GM12878 (cell line): Measurements from ENCODE around the gene NPR1. TPM values are rescaled to one million over a fixed set of nuclear protein-coding genes. Genes with fewer than 3 reads are reported as not detected.

Source experiments
- ATAC-seq: fragments of 200-7000 bp; cut with Tn5 transposase; 3 replicates; pipeline ENCODE4 v1.9.1; 2020; ENCODE audit warnings: mild to moderate bottlenecking, moderate library complexity
- BruUV-seq: library from RNA; stranded (reverse); fragments of 400-500 nt; replicated peaks from 2 replicates; lab custom pipeline; 2021; lab: Mats Ljungman, UMichigan
- CTCF ChIA-PET: fragments of 300-600 bp; sonication (Branson Sonifier 250); formaldehyde crosslinking; extraction: SDS; loops from one replicate; lab custom pipeline; 2021; ENCODE audit warnings: inconsistent platforms; lab: Yijun Ruan, JAX
- POLR2A ChIA-PET: fragments of 350-600 bp; formaldehyde crosslinking; extraction: SDS; loops from one replicate; lab custom pipeline; 2021; ENCODE audit warnings: inconsistent platforms; lab: Charles Lee
- RAD21 ChIA-PET: fragments of 300-600 bp; sonication (Branson Sonifier 250); formaldehyde crosslinking; loops from one replicate; lab custom pipeline; 2023; ENCODE audit warnings: antibody characterized with exemption; ENCODE audit not compliant: unreplicated experiment; lab: Charles Lee
- SMC1A ChIA-PET: fragments of 300-600 bp; sonication (Branson Sonifier 250); formaldehyde crosslinking; loops from one replicate; lab custom pipeline; 2023; ENCODE audit not compliant: unreplicated experiment, uncharacterized antibody; lab: Charles Lee
- DNase-seq: peaks from one replicate; pipeline ENCODE4 v3.0.0-alpha.2; 2011; ENCODE audit warnings: low read depth, low spot score
- FAIRE-seq: peaks from 3 replicates; lab custom pipeline; 2011; peaks lifted over from hg19 to GRCh38; lab: Jason Lieb, UNC
- H2AFZ ChIP-seq: 2 replicates; pipeline ENCODE4 v1.6.0; 2011; ENCODE audit warnings: low read depth, low read length, control low read depth; ENCODE audit not compliant: control insufficient read depth
- H3K27ac ChIP-seq: 2 replicates; pipeline ENCODE4 v1.5.1; 2011; ENCODE audit warnings: control low read depth; ENCODE audit not compliant: control insufficient read depth, insufficient read depth
- H3K27me3 ChIP-seq, 2 experiments: replicated peaks in 1 of 2; 2 replicates each; pipeline versions ENCODE4 v1.6.0 to v1.6.1; 2011; ENCODE audit warnings: low read length in 1 of 2; ENCODE audit not compliant: control insufficient read depth in 2 of 2, insufficient read depth in 2 of 2
- H3K36me3 ChIP-seq, 2 experiments: 2 replicates each; pipeline ENCODE4 v1.5.1; 2011; ENCODE audit warnings: low read length in 1 of 2; ENCODE audit not compliant: control insufficient read depth in 2 of 2, insufficient read depth in 2 of 2
- H3K4me1 ChIP-seq: 2 replicates; pipeline ENCODE4 v1.6.1; 2011; ENCODE audit warnings: mild to moderate bottlenecking, low read length, moderate library complexity, mixed read lengths; ENCODE audit not compliant: control insufficient read depth, insufficient read depth
- H3K4me2 ChIP-seq: 2 replicates; pipeline ENCODE4 v1.6.0; 2011; ENCODE audit warnings: control low read depth; ENCODE audit not compliant: control insufficient read depth, insufficient read depth
- H3K4me3 ChIP-seq: fragments of 200-600 bp; sonication (generic); 2 replicates; pipeline ENCODE4 v1.5.1; 2016
- H3K79me2 ChIP-seq: 2 replicates; pipeline ENCODE4 v1.6.0; 2011; ENCODE audit warnings: low read length; ENCODE audit not compliant: control insufficient read depth, insufficient read depth
- H3K9ac ChIP-seq: 2 replicates; pipeline ENCODE4 v1.8.0; 2011; ENCODE audit warnings: low read length, control low read depth, mixed read lengths; ENCODE audit not compliant: control insufficient read depth, insufficient read depth
- H3K9me3 ChIP-seq: replicated peaks from 3 replicates; pipeline ENCODE4 v1.5.1; 2011; ENCODE audit warnings: mild to moderate bottlenecking, low read length; ENCODE audit not compliant: control insufficient read depth, insufficient read depth
- H4K20me1 ChIP-seq: 2 replicates; pipeline ENCODE4 v1.6.0; 2011; ENCODE audit not compliant: control insufficient read depth, insufficient read depth
- BCL11A ChIP-seq: IDR thresholded peaks from 2 replicates; pipeline ENCODE4 v1.6.1; 2011; ENCODE audit warnings: low read depth, low read length
- CBFB ChIP-seq: IDR thresholded peaks from 2 replicates; pipeline ENCODE4 v1.6.1; 2016; ENCODE audit warnings: antibody characterized with exemption, low read depth
- DPF2 ChIP-seq: fragments of 450-650 bp; IDR thresholded peaks from 2 replicates; pipeline ENCODE4 v1.6.1; 2017; ENCODE audit warnings: mild to moderate bottlenecking
- NFXL1 ChIP-seq: fragments of 450-650 bp; IDR thresholded peaks from 2 replicates; pipeline ENCODE4 v1.6.1; 2017; ENCODE audit warnings: antibody characterized with exemption, mild to moderate bottlenecking, borderline replicate concordance
- POU2F2 ChIP-seq: IDR thresholded peaks from 3 replicates; pipeline ENCODE4 v1.6.1; 2011; ENCODE audit warnings: low read depth, mild to moderate bottlenecking, low read length, borderline replicate concordance
- SMAD5 ChIP-seq: IDR thresholded peaks from 2 replicates; pipeline ENCODE4 v1.6.1; 2016; ENCODE audit warnings: antibody characterized with exemption, low read depth
- SP1 ChIP-seq: IDR thresholded peaks from one replicate; pipeline ENCODE4 v1.6.1; 2011; ENCODE audit warnings: low read depth, low read length
- TAF1 ChIP-seq: IDR thresholded peaks from 2 replicates; pipeline ENCODE4 v1.6.1; 2011; ENCODE audit warnings: mild to moderate bottlenecking, low read depth, low read length, borderline replicate concordance
- ZBTB11 ChIP-seq: fragments of 450-650 bp; formaldehyde crosslinking; IDR thresholded peaks from 2 replicates; pipeline ENCODE4 v1.5.0; 2022; ENCODE audit warnings: mild to moderate bottlenecking, missing genetic modification characterization
- ZNF274 ChIP-seq: IDR thresholded peaks from one replicate; pipeline ENCODE4 v1.8.0; 2011; ENCODE audit not compliant: insufficient read length, insufficient read depth
- ZSCAN29 ChIP-seq: fragments of 450-650 bp; IDR thresholded peaks from 2 replicates; pipeline ENCODE4 v1.6.1; 2017; ENCODE audit warnings: mild to moderate bottlenecking, moderate library complexity
- WGBS: methylation state at CpG from one replicate; pipeline ENCODE4 v1.1.6; 2016; ENCODE audit warnings: low lambda C conversion rate; ENCODE audit not compliant: insufficient replicate concordance, insufficient coverage; ENCODE audit errors: missing lambda C conversion rate; 5-methylcytosine and 5-hydroxymethylcytosine counted together
- in situ Hi-C: fragments of 300-500 bp; cut with MboI; formaldehyde crosslinking; loops from 9 replicates; pipeline ENCODE4 v1.14.3; 2018; ENCODE audit warnings: mixed read lengths
- intact Hi-C: fragments of 100-400 bp; cut with micrococcal nuclease; formaldehyde crosslinking; loops from one replicate; pipeline ENCODE4 v1.14.2; 2022; ENCODE audit not compliant: unreplicated experiment
- polyA plus RNA-seq, 11 experiments: library from polyadenylated mRNA; depleted of rRNA in 4 of 11; unstranded in 6 of 11; stranded (reverse) in 5 of 11; fragments of >200 nt; fragmentation: Nextera tagmentation in 4 of 11; fragmentation: Illumina TruSeq in 1 of 11; extraction: Ambion mirVana in 4 of 11; extraction: Trizol in 1 of 11; gene quantifications; 1 replicate in 1 of 11; 2 replicates in 10 of 11; pipeline versions ENCODE4 v1.2.1 to v1.2.3, GENCODE V29; 2011 to 2016; ENCODE audit warnings: inconsistent platforms in 2 of 11, missing spikeins in 2 of 11, low read depth in 1 of 11
- total RNA-seq, 4 experiments: library from RNA; depleted of rRNA in 3 of 4; stranded (reverse); fragments of >200 nt in 3 of 4; fragmentation: Illumina TruSeq in 1 of 4; extraction: Trizol in 1 of 4; gene quantifications; 2 replicates each; pipeline versions ENCODE4 v1.2.1 to v1.2.3, GENCODE V29; 2013 to 2021
- TF ChIP-seq, protein P1 (sequence below): fragments of 450-650 bp; IDR thresholded peaks from 2 replicates; pipeline ENCODE4 v1.6.1; 2016; ENCODE audit warnings: mild to moderate bottlenecking
- TF ChIP-seq, protein P2 (sequence below): fragments of 450-650 bp; IDR thresholded peaks from 2 replicates; pipeline ENCODE4 v1.6.1; 2017; ENCODE audit warnings: low read depth, mild to moderate bottlenecking, moderate library complexity

NPR1 gene
- total and polyA plus RNA-seq, 10 of the 15 experiments (the other 5 are each of a cell fraction or from before 2014, with no cell fraction given) = 0.09 to 2.1 (median 0.28) TPM; not detected in 1

- TF ChIP-seq ZBTB11 (CRISPR knock-in tag) = no peak
- no peak for TF ChIP-seq POU2F2
- no peak for TF ChIP-seq TAF1
- TF ChIP-seq SP1 = no peak
These were observed 10.3 kb downstream of the NPR1 start (continued) for GRCh38 chr1:153688736-153689328.

DNA sequence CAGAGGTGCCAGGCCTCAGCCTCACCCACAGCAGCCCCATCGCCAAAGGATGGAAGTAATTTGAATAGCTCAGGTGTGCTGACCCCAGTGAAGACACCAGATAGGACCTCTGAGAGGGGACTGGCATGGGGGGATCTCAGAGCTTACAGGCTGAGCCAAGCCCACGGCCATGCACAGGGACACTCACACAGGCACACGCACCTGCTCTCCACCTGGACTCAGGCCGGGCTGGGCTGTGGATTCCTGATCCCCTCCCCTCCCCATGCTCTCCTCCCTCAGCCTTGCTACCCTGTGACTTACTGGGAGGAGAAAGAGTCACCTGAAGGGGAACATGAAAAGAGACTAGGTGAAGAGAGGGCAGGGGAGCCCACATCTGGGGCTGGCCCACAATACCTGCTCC is 15.0 kb downstream of the NPR1 start:
- DNase-seq (no peak), FAIRE-seq (no peak), ATAC-seq (peak; percentile 18; the same call in 1 of the 3 replicates)
- WGBS = 37% methylated on average over 4 of the region's 4 CpGs
- in situ Hi-C loops = no loop called here
- Histone ChIP-seq H3K4me2 (no peak overlapping the region), H3K4me3 (no peak overlapping the region), H4K20me1 (no peaks in the 10 kb centered on the region), H3K9me3 (no peaks in the 10 kb centered on the region), H3K4me1 (peaks cover 4% of the 10 kb centered on the region), H3K27ac (no peak overlapping the region), H3K27me3 (no peaks in the 10 kb centered on the region; a peak in 1 of 4 replicates), H3K36me3 (no peaks in the 10 kb centered on the region), H3K79me2 (no peaks in the 10 kb centered on the region), H3K9ac (no peak overlapping the region), H2AFZ (no peak overlapping the region)
- BruUV-seq = no TSS peak
- RAD21 ChIA-PET = interaction anchor here (1.5 kb wide), 1 partner anchor 39 kb away, joined by 3 read pairs; no protein-coding TSS in a partner anchor
- SMC1A ChIA-PET = no interaction called here
- intact Hi-C loops = no loop called here
- TF ChIP-seq, protein P1, sequence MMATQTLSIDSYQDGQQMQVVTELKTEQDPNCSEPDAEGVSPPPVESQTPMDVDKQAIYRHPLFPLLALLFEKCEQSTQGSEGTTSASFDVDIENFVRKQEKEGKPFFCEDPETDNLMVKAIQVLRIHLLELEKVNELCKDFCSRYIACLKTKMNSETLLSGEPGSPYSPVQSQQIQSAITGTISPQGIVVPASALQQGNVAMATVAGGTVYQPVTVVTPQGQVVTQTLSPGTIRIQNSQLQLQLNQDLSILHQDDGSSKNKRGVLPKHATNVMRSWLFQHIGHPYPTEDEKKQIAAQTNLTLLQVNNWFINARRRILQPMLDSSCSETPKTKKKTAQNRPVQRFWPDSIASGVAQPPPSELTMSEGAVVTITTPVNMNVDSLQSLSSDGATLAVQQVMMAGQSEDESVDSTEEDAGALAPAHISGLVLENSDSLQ = no peak
- TF ChIP-seq POU2F2 (no peak), ZNF274 (no peak), CBFB (no peak), ZSCAN29 (no peak), NFXL1 (no peak), BCL11A (no peak), SMAD5 (no peak), DPF2 (no peak)
- TF ChIP-seq, protein P2, sequence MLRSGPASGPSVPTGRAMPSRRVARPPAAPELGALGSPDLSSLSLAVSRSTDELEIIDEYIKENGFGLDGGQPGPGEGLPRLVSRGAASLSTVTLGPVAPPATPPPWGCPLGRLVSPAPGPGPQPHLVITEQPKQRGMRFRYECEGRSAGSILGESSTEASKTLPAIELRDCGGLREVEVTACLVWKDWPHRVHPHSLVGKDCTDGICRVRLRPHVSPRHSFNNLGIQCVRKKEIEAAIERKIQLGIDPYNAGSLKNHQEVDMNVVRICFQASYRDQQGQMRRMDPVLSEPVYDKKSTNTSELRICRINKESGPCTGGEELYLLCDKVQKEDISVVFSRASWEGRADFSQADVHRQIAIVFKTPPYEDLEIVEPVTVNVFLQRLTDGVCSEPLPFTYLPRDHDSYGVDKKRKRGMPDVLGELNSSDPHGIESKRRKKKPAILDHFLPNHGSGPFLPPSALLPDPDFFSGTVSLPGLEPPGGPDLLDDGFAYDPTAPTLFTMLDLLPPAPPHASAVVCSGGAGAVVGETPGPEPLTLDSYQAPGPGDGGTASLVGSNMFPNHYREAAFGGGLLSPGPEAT = no peak
- POLR2A ChIA-PET = no interaction called here
- CTCF ChIA-PET = interaction anchor here (1.1 to 1.2 kb wide), 2 partner anchors 16 to 41 kb away, joined by 3 read pairs; no protein-coding TSS in a partner anchor
